K562 (cell line): ENCODE data around the gene HOXB8. TPM values are rescaled to one million over a fixed set of nuclear protein-coding genes. Genes with fewer than 3 reads are reported as not detected.

Experiments
- BCL6 ChIP-seq: fragments of 250-450 bp; sonication (Bioruptor Pico); IDR thresholded peaks from 2 replicates; pipeline ENCODE4 v1.4.0; 2020
- CBFA2T3 ChIP-seq: fragments of 450-650 bp; IDR thresholded peaks from 2 replicates; pipeline ENCODE4 v1.6.1; 2017
- CXXC5 ChIP-seq: fragments of 250-450 bp; sonication (Bioruptor Pico); IDR thresholded peaks from 2 replicates; pipeline ENCODE4 v1.8.0; 2022; ENCODE audit warnings: inconsistent platforms, mild to moderate bottlenecking, moderate library complexity
- HEY1 ChIP-seq: fragments of 250-450 bp; sonication (Bioruptor Pico); IDR thresholded peaks from 2 replicates; pipeline ENCODE4 v1.5.0; 2020; ENCODE audit warnings: mild to moderate bottlenecking, moderate library complexity, borderline replicate concordance
- MAZ ChIP-seq, 2 experiments: fragments of 450-650 bp in 1 of 2; sonication (generic) in 1 of 2; formaldehyde crosslinking; IDR thresholded peaks in 1 of 2; conservative IDR thresholded peaks in 1 of 2; 2 replicates each; pipeline versions ENCODE4 v1.4.0 to v1.5.0; 2020; ENCODE audit warnings: mild to moderate bottlenecking in 1 of 2, missing genetic modification reagents in 1 of 2
- MEF2A ChIP-seq: IDR thresholded peaks from 2 replicates; pipeline ENCODE4 v1.6.1; 2011; ENCODE audit warnings: low read depth, mild to moderate bottlenecking, low read length, moderate library complexity; ENCODE audit not compliant: control insufficient read depth
- MEIS2 ChIP-seq: fragments of 450-650 bp; IDR thresholded peaks from 2 replicates; pipeline ENCODE4 v1.6.1; 2014; ENCODE audit warnings: mild to moderate bottlenecking; ENCODE audit not compliant: partially characterized antibody
- MYC ChIP-seq, 2 experiments: fragments of 250-450 bp in 1 of 2; sonication (Bioruptor Pico) in 1 of 2; IDR thresholded peaks; 2 replicates each; pipeline versions ENCODE4 v1.5.1 to v1.6.1; 2012 to 2021; ENCODE audit warnings: low read depth in 2 of 2, borderline replicate concordance in 1 of 2, improper control_type of control experiment in 1 of 2, low read length in 1 of 2, mild to moderate bottlenecking in 1 of 2, moderate library complexity in 1 of 2
- NBN ChIP-seq: fragments of 450-650 bp; IDR thresholded peaks from 2 replicates; pipeline ENCODE4 v1.6.1; 2016; ENCODE audit warnings: low read depth, mild to moderate bottlenecking
- POLR2AphosphoS2 ChIP-seq: IDR thresholded peaks from 2 replicates; pipeline ENCODE4 v1.6.1; 2012; ENCODE audit warnings: low read length, improper control_type of control experiment
- RFX7 ChIP-seq: fragments of 250-450 bp; sonication (Bioruptor Pico); IDR thresholded peaks from 2 replicates; pipeline ENCODE4 v1.5.1; 2021; ENCODE audit warnings: mild to moderate bottlenecking
- RUNX1 ChIP-seq: sonication (generic); IDR thresholded peaks from 2 replicates; pipeline ENCODE4 v1.6.1; 2016; ENCODE audit warnings: antibody characterized with exemption, low read depth
- SMAD2 ChIP-seq: fragments of 150-350 bp; IDR thresholded peaks from 2 replicates; pipeline ENCODE4 v1.6.1; 2014; ENCODE audit warnings: low read depth, mild to moderate bottlenecking, low read length
- SP2 ChIP-seq: IDR thresholded peaks from 2 replicates; pipeline ENCODE4 v1.6.1; 2011; ENCODE audit warnings: mild to moderate bottlenecking, low read depth, low read length, moderate library complexity; ENCODE audit not compliant: poor library complexity, severe bottlenecking; ENCODE audit errors: extremely low read depth
- ZC3H11A ChIP-seq: IDR thresholded peaks from 2 replicates; pipeline ENCODE4 v1.6.1; 2012; ENCODE audit warnings: low read depth, low read length, improper control_type of control experiment
- ZNF263 ChIP-seq: sonication (generic); formaldehyde crosslinking; IDR thresholded peaks from 2 replicates; pipeline ENCODE4 v1.8.0; 2022; ENCODE audit warnings: mild to moderate bottlenecking, missing genetic modification reagents, borderline replicate concordance
- ZNF830 ChIP-seq: fragments of 250-450 bp; sonication (Bioruptor Pico); IDR thresholded peaks from 2 replicates; pipeline ENCODE4 v1.5.0; 2021; ENCODE audit warnings: mild to moderate bottlenecking
- polyA plus RNA-seq, 8 experiments: library from polyadenylated mRNA; depleted of rRNA in 4 of 8; stranded (reverse) in 5 of 8; unstranded in 3 of 8; fragments of >200 nt; fragmentation: Nextera tagmentation in 2 of 8; fragmentation: Illumina TruSeq in 1 of 8; extraction: Ambion mirVana in 2 of 8; extraction: Trizol in 1 of 8; gene quantifications; 2 replicates each; pipeline versions ENCODE4 v1.2.1 to v1.2.3, GENCODE V29; 2011 to 2014; ENCODE audit warnings: inconsistent platforms in 1 of 8, missing spikeins in 1 of 8
- total RNA-seq, 7 experiments: library from RNA; depleted of rRNA in 6 of 7; stranded (reverse); fragments of >200 nt in 6 of 7; fragmentation: Illumina TruSeq in 2 of 7; extraction: Trizol in 2 of 7; gene quantifications; 2 replicates each; pipeline versions ENCODE4 v1.2.1 to v1.2.3, GENCODE V29; 2011 to 2021; ENCODE audit warnings: low replicate concordance in 1 of 7
- TF ChIP-seq, protein P1 (sequence below), 2 experiments: fragments of 450-650 bp; IDR thresholded peaks; 2 replicates each; pipeline ENCODE4 v1.6.1; 2016
- TF ChIP-seq, protein P2 (sequence below): fragments of 450-650 bp; IDR thresholded peaks from 2 replicates; pipeline ENCODE4 v1.6.1; 2018; ENCODE audit not compliant: partially characterized antibody
- TF ChIP-seq, protein P3 (sequence below): sonication (generic); formaldehyde crosslinking; IDR thresholded peaks from 2 replicates; pipeline ENCODE4 v1.8.0; 2022; ENCODE audit warnings: mild to moderate bottlenecking, low read depth, missing genetic modification reagents
- TF ChIP-seq, protein P4 (sequence below): fragments of 450-650 bp; IDR thresholded peaks from 2 replicates; pipeline ENCODE4 v1.6.1; 2016

Gene HOXB8
- total and polyA plus RNA-seq, 9 of the 15 experiments (the other 6 are each of a cell fraction or from before 2014, with no cell fraction given) = 0.52 to 23.8 (median 3.6) TPM

DNA sequence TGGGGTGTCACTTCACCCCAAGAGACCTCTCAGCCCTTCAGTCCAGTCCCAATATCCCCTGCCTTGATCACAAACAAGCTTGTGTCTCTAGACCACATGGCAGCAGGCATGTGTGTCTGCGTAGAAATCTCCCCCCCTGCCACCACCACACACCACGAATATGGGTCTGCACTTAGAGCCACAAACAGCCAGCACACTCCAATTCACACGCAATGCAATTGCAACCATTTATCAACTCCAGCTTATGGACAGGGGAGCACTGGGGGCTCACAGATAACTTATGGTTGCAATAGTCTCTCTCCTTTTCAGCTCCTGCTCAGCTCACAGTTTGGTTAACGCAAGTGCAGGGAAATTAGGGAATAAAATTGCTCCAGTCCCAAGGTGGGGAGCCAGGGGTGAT lies 8.5 kb upstream of the HOXB8 start (continued):
- TF ChIP-seq, protein P1, sequence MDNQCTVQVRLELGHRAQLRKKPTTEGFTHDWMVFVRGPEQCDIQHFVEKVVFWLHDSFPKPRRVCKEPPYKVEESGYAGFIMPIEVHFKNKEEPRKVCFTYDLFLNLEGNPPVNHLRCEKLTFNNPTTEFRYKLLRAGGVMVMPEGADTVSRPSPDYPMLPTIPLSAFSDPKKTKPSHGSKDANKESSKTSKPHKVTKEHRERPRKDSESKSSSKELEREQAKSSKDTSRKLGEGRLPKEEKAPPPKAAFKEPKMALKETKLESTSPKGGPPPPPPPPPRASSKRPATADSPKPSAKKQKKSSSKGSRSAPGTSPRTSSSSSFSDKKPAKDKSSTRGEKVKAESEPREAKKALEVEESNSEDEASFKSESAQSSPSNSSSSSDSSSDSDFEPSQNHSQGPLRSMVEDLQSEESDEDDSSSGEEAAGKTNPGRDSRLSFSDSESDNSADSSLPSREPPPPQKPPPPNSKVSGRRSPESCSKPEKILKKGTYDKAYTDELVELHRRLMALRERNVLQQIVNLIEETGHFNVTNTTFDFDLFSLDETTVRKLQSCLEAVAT (IDR thresholded peaks at IDR 0.05) = peak; percentile 57 to 69; a peak in 1 of 4 replicates
- TF ChIP-seq, protein P2, sequence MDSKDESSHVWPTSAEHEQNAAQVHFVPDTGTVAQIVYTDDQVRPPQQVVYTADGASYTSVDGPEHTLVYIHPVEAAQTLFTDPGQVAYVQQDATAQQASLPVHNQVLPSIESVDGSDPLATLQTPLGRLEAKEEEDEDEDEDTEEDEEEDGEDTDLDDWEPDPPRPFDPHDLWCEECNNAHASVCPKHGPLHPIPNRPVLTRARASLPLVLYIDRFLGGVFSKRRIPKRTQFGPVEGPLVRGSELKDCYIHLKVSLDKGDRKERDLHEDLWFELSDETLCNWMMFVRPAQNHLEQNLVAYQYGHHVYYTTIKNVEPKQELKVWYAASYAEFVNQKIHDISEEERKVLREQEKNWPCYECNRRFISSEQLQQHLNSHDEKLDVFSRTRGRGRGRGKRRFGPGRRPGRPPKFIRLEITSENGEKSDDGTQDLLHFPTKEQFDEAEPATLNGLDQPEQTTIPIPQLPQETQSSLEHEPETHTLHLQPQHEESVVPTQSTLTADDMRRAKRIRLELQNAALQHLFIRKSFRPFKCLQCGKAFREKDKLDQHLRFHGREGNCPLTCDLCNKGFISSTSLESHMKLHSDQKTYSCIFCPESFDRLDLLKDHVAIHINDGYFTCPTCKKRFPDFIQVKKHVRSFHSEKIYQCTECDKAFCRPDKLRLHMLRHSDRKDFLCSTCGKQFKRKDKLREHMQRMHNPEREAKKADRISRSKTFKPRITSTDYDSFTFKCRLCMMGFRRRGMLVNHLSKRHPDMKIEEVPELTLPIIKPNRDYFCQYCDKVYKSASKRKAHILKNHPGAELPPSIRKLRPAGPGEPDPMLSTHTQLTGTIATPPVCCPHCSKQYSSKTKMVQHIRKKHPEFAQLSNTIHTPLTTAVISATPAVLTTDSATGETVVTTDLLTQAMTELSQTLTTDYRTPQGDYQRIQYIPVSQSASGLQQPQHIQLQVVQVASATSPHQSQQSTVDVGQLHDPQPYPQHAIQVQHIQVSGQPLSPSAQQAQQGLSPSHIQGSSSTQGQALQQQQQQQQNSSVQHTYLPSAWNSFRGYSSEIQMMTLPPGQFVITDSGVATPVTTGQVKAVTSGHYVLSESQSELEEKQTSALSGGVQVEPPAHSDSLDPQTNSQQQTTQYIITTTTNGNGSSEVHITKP = no peak
- TF ChIP-seq CBFA2T3 (peak; percentile 73), CXXC5 (peak; percentile 11; the same call in 1 of the 2 replicates), ZNF263 (no peak), BCL6 (CRISPR knock-in tag) (no peak), MEIS2 (peak; percentile 48), POLR2AphosphoS2 (no peak), SP2 (no peak), NBN (0 out of 2 replicates have a peak, but pooled peaks have one; percentile 57), MYC (IDR thresholded peaks at IDR 0.05; ENCODE audit: low read depth, low read length) (0 out of 2 replicates have a peak, but pooled peaks have one; percentile 45), MYC (CRISPR knock-in tag; IDR thresholded peaks at IDR 0.05; ENCODE audit: borderline replicate concordance, low read depth) (no peak), MEF2A (no peak), ZC3H11A (no peak), HEY1 (CRISPR knock-in tag) (0 out of 2 replicates have a peak, but pooled peaks have one; percentile 22), RFX7 (CRISPR knock-in tag) (no peak), SMAD2 (no peak), RUNX1 (0 out of 2 replicates have a peak, but pooled peaks have one; percentile 30), ZNF830 (no peak), MAZ (CRISPR knock-in tag; conservative IDR thresholded peaks at IDR 0.05 in 1 of 2, IDR thresholded peaks at IDR 0.05 in 1 of 2) (peak in 1 of 2 experiments; percentile 48; a peak in 2 of 4 replicates)
- TF ChIP-seq, protein P3, sequence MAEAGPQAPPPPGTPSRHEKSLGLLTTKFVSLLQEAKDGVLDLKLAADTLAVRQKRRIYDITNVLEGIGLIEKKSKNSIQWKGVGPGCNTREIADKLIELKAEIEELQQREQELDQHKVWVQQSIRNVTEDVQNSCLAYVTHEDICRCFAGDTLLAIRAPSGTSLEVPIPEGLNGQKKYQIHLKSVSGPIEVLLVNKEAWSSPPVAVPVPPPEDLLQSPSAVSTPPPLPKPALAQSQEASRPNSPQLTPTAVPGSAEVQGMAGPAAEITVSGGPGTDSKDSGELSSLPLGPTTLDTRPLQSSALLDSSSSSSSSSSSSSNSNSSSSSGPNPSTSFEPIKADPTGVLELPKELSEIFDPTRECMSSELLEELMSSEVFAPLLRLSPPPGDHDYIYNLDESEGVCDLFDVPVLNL (CRISPR knock-in tag) = no peak
- TF ChIP-seq, protein P4, sequence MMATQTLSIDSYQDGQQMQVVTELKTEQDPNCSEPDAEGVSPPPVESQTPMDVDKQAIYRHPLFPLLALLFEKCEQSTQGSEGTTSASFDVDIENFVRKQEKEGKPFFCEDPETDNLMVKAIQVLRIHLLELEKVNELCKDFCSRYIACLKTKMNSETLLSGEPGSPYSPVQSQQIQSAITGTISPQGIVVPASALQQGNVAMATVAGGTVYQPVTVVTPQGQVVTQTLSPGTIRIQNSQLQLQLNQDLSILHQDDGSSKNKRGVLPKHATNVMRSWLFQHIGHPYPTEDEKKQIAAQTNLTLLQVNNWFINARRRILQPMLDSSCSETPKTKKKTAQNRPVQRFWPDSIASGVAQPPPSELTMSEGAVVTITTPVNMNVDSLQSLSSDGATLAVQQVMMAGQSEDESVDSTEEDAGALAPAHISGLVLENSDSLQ = 0 out of 2 replicates have a peak, but pooled peaks have one; percentile 10
